ENCODE data around the gene PKP3. TPM values are rescaled to one million over a fixed set of nuclear protein-coding genes. Genes with fewer than 3 reads are reported as not detected.

The PKP3 gene
- total and polyA plus RNA-seq, 9 of the 15 experiments (the other 6 are each of a cell fraction or from before 2014, with no cell fraction given) = 0.11 to 110 (median 30.7) TPM

- TF ChIP-seq REST (IDR thresholded peaks at IDR 0.05; ENCODE audit: borderline replicate concordance) = peak; percentile 42; the same call in 1 of the 2 replicates
- TF ChIP-seq REST (CRISPR knock-in tag; IDR thresholded peaks at IDR 0.05; ENCODE audit: low read depth) = no peak
- 0 out of 2 replicates have a peak, but pooled peaks have one; percentile 1 for TF ChIP-seq CBX1 (IDR thresholded peaks at IDR 0.05; ENCODE audit: low read depth)
- TF ChIP-seq, protein P1, sequence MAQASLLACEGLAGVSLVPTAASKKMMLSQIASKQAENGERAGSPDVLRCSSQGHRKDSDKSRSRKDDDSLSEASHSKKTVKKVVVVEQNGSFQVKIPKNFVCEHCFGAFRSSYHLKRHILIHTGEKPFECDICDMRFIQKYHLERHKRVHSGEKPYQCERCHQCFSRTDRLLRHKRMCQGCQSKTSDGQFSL (CRISPR knock-in tag; IDR thresholded peaks at IDR 0.05) = peak; percentile 30; the same call in 1 of the 2 replicates
- TF ChIP-seq, protein P1 (tag; IDR thresholded peaks at IDR 0.05) = no peak
- TF ChIP-seq ETV5 (CRISPR knock-in tag; IDR thresholded peaks at IDR 0.05; ENCODE audit: low read depth) = peak; percentile 38; the same call in 1 of the 2 replicates
- TF ChIP-seq L3MBTL2 (IDR thresholded peaks at IDR 0.05) = peak; percentile 96
- 0 out of 2 replicates have a peak, but pooled peaks have one; percentile 53 for TF ChIP-seq MTA1 (IDR thresholded peaks at IDR 0.05; ENCODE audit: borderline replicate concordance)
- TF ChIP-seq ZNF174 (CRISPR knock-in tag; IDR thresholded peaks at IDR 0.05) = no peak
- peak; percentile 46 to 50 for TF ChIP-seq RAD21 (CRISPR knock-in tag; conservative IDR thresholded peaks at IDR 0.05 in 1 of 2, IDR thresholded peaks at IDR 0.05 in 1 of 2)
- TF ChIP-seq, protein P2, sequence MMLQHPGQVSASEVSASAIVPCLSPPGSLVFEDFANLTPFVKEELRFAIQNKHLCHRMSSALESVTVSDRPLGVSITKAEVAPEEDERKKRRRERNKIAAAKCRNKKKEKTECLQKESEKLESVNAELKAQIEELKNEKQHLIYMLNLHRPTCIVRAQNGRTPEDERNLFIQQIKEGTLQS (IDR thresholded peaks at IDR 0.05) = no peak
- TF ChIP-seq, protein P2 (CRISPR knock-in tag; conservative IDR thresholded peaks at IDR 0.05) = no peak
- TF ChIP-seq HDAC2 (IDR thresholded peaks at IDR 0.05) = 0 out of 2 replicates have a peak, but pooled peaks have one; percentile 63
- 0 out of 2 replicates have a peak, but pooled peaks have one; percentile 22 for TF ChIP-seq RB1 (IDR thresholded peaks at IDR 0.05; ENCODE audit: low read depth)
- TF ChIP-seq, protein P3, sequence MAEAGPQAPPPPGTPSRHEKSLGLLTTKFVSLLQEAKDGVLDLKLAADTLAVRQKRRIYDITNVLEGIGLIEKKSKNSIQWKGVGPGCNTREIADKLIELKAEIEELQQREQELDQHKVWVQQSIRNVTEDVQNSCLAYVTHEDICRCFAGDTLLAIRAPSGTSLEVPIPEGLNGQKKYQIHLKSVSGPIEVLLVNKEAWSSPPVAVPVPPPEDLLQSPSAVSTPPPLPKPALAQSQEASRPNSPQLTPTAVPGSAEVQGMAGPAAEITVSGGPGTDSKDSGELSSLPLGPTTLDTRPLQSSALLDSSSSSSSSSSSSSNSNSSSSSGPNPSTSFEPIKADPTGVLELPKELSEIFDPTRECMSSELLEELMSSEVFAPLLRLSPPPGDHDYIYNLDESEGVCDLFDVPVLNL (CRISPR knock-in tag; IDR thresholded peaks at IDR 0.05; ENCODE audit: low read depth) = 0 out of 2 replicates have a peak, but pooled peaks have one; percentile 14
Measured at GRCh38 chr11:450809-451451, 56.9 kb downstream of the PKP3 start (continued).

All from K562 (cell line).